HEK293 (cell line): ENCODE data around the gene TRAPPC1.
A peak's percentile ranks its signal among the peaks of the same experiment; 100 is the strongest.

Experiments used
- BCL11B ChIP-seq: fragments of 450-650 bp; formaldehyde crosslinking; IDR thresholded peaks from 2 replicates; pipeline ENCODE4 v1.5.1; 2016; ENCODE audit warnings: low read depth, missing biosample characterization, missing genetic modification characterization
- EGR2 ChIP-seq: fragments of 450-650 bp; formaldehyde crosslinking; IDR thresholded peaks from 2 replicates; pipeline ENCODE4 v1.5.1; 2016; ENCODE audit warnings: low read depth, missing biosample characterization, missing genetic modification characterization
- GLIS2 ChIP-seq: fragments of 450-650 bp; formaldehyde crosslinking; IDR thresholded peaks from 2 replicates; pipeline ENCODE4 v1.5.1; 2016; ENCODE audit warnings: missing biosample characterization, missing genetic modification characterization
- HIC1 ChIP-seq: fragments of 450-650 bp; formaldehyde crosslinking; IDR thresholded peaks from 2 replicates; pipeline ENCODE4 v1.5.1; 2016; ENCODE audit warnings: missing biosample characterization, missing genetic modification characterization
- IKZF3 ChIP-seq: fragments of 450-650 bp; IDR thresholded peaks from 2 replicates; pipeline ENCODE4 v1.5.0; 2018; ENCODE audit warnings: missing biosample characterization, mild to moderate bottlenecking, missing genetic modification characterization, moderate library complexity
- ZBTB20 ChIP-seq: fragments of 450-650 bp; formaldehyde crosslinking; IDR thresholded peaks from 2 replicates; pipeline ENCODE4 v1.5.1; 2016; ENCODE audit warnings: missing biosample characterization, missing genetic modification characterization
- ZBTB26 ChIP-seq: fragments of 450-650 bp; formaldehyde crosslinking; optimal IDR thresholded peaks from 2 replicates; pipeline ENCODE3; 2016; ENCODE audit warnings: missing biosample characterization, mild to moderate bottlenecking, missing genetic modification characterization
- ZFHX2 ChIP-seq: fragments of 450-650 bp; formaldehyde crosslinking; conservative IDR thresholded peaks from 2 replicates; pipeline ENCODE4 v1.5.1; 2016; ENCODE audit warnings: missing biosample characterization, missing genetic modification characterization
- ZFP69B ChIP-seq: fragments of 450-650 bp; formaldehyde crosslinking; IDR thresholded peaks from 2 replicates; pipeline ENCODE4 v1.5.1; 2016; ENCODE audit warnings: missing biosample characterization, missing genetic modification characterization
- ZIC2 ChIP-seq: fragments of 450-650 bp; formaldehyde crosslinking; IDR thresholded peaks from 2 replicates; pipeline ENCODE4 v1.5.1; 2016; ENCODE audit warnings: missing biosample characterization, missing genetic modification characterization
- ZNF132 ChIP-seq: fragments of 450-650 bp; formaldehyde crosslinking; IDR thresholded peaks from 2 replicates; pipeline ENCODE4 v1.5.1; 2017; ENCODE audit warnings: missing biosample characterization, missing genetic modification characterization, borderline replicate concordance
- ZNF157 ChIP-seq: fragments of 450-650 bp; formaldehyde crosslinking; IDR thresholded peaks from 2 replicates; pipeline ENCODE4 v1.5.1; 2016; ENCODE audit warnings: missing biosample characterization, missing genetic modification characterization
- ZNF169 ChIP-seq: fragments of 450-650 bp; formaldehyde crosslinking; IDR thresholded peaks from 2 replicates; pipeline ENCODE4 v1.5.1; 2016; ENCODE audit warnings: missing biosample characterization, missing genetic modification characterization
- ZNF2 ChIP-seq: fragments of 450-650 bp; formaldehyde crosslinking; IDR thresholded peaks from 2 replicates; pipeline ENCODE4 v1.5.1; 2016; ENCODE audit warnings: missing biosample characterization, missing genetic modification characterization
- ZNF23 ChIP-seq: fragments of 450-650 bp; formaldehyde crosslinking; IDR thresholded peaks from 2 replicates; pipeline ENCODE4 v1.5.1; 2016; ENCODE audit warnings: missing biosample characterization, missing genetic modification characterization, borderline replicate concordance
- ZNF37A ChIP-seq: fragments of 450-650 bp; IDR thresholded peaks from 2 replicates; pipeline ENCODE4 v1.5.1; 2018; ENCODE audit warnings: missing biosample characterization, missing genetic modification characterization
- ZNF398 ChIP-seq: fragments of 450-650 bp; formaldehyde crosslinking; IDR thresholded peaks from 2 replicates; pipeline ENCODE4 v1.5.1; 2017; ENCODE audit warnings: missing biosample characterization, missing genetic modification characterization
- ZNF449 ChIP-seq: fragments of 450-650 bp; formaldehyde crosslinking; IDR thresholded peaks from 2 replicates; pipeline ENCODE4 v1.5.1; 2017; ENCODE audit warnings: missing biosample characterization, mild to moderate bottlenecking, missing genetic modification characterization, moderate library complexity
- ZNF501 ChIP-seq: fragments of 450-650 bp; formaldehyde crosslinking; IDR thresholded peaks from 2 replicates; pipeline ENCODE4 v1.5.1; 2016; ENCODE audit warnings: missing biosample characterization, missing genetic modification characterization
- ZNF518A ChIP-seq: fragments of 450-650 bp; formaldehyde crosslinking; conservative IDR thresholded peaks from 2 replicates; pipeline ENCODE4 v1.5.1; 2016; ENCODE audit warnings: low read depth, missing biosample characterization, missing genetic modification characterization
- ZNF621 ChIP-seq: fragments of 450-650 bp; formaldehyde crosslinking; IDR thresholded peaks from 2 replicates; pipeline ENCODE4 v1.5.1; 2017; ENCODE audit warnings: missing biosample characterization, missing genetic modification characterization
- ZNF639 ChIP-seq: fragments of 450-650 bp; formaldehyde crosslinking; IDR thresholded peaks from 2 replicates; pipeline ENCODE4 v1.5.1; 2016; ENCODE audit warnings: missing biosample characterization, missing genetic modification characterization
- ZNF654 ChIP-seq: fragments of 450-650 bp; formaldehyde crosslinking; IDR thresholded peaks from 2 replicates; pipeline ENCODE4 v1.5.1; 2016; ENCODE audit warnings: low read depth, missing biosample characterization, missing genetic modification characterization
- ZNF704 ChIP-seq: fragments of 450-650 bp; formaldehyde crosslinking; IDR thresholded peaks from 2 replicates; pipeline ENCODE4 v1.5.1; 2016; ENCODE audit warnings: missing biosample characterization, missing genetic modification characterization
- ZNF792 ChIP-seq: fragments of 450-650 bp; formaldehyde crosslinking; IDR thresholded peaks from 2 replicates; pipeline ENCODE4 v1.5.1; 2016; ENCODE audit warnings: missing biosample characterization, missing genetic modification characterization

Gene TRAPPC1

GRCh38 chr17:7931709-7932482 lies at the start of gene TRAPPC1, which contains the start of gene CNTROB (continued):
- TF ChIP-seq ZFHX2: peak; percentile 100
- TF ChIP-seq ZNF37A (tag by site-specific recombination): no peak
- no peak for TF ChIP-seq ZNF621 (tag by site-specific recombination)
- peak; percentile 62 for TF ChIP-seq ZIC2 (tag by site-specific recombination)
- TF ChIP-seq ZNF169 (tag by site-specific recombination): peak; percentile 79; the same call in 1 of the 2 replicates
- TF ChIP-seq ZBTB26: peak; percentile 95
- no peak for TF ChIP-seq ZNF704 (tag by site-specific recombination)
- no peak for TF ChIP-seq ZNF157 (tag by site-specific recombination)
- peak; percentile 61 for TF ChIP-seq ZNF501
- peak; percentile 81; the same call in 1 of the 2 replicates for TF ChIP-seq ZNF639
- peak; percentile 100 for TF ChIP-seq ZNF398 (tag by site-specific recombination)
- peak; percentile 96 for TF ChIP-seq HIC1 (tag by site-specific recombination)
- no peak for TF ChIP-seq ZNF23
- TF ChIP-seq IKZF3 (tag by site-specific recombination): no peak
- peak; percentile 95 for TF ChIP-seq GLIS2
- TF ChIP-seq ZNF518A (tag by site-specific recombination): peak; percentile 73
- no peak for TF ChIP-seq ZNF132
- peak; percentile 33 for TF ChIP-seq ZNF2 (tag by site-specific recombination)
- TF ChIP-seq ZBTB20 (tag by site-specific recombination): peak; percentile 81; the same call in 1 of the 2 replicates
- peak; percentile 99 for TF ChIP-seq EGR2
- TF ChIP-seq ZFP69B (tag by site-specific recombination): peak; percentile 67
- TF ChIP-seq ZNF792: peak; percentile 45; the same call in 1 of the 2 replicates
- 0 out of 2 replicates have a peak, but pooled peaks have one; percentile 65 for TF ChIP-seq BCL11B
- TF ChIP-seq ZNF654: no peak
- TF ChIP-seq ZNF449 (tag by site-specific recombination): no peak
